ENCODE data around the gene DNAAF8. TPM values are rescaled to one million over a fixed set of nuclear protein-coding genes. Genes with fewer than 3 reads are reported as not detected.

Gene DNAAF8
- total RNA-seq, 8 experiments from 2014 or later, result 0.96 to 9.4 (median 2.3) TPM

DNA sequence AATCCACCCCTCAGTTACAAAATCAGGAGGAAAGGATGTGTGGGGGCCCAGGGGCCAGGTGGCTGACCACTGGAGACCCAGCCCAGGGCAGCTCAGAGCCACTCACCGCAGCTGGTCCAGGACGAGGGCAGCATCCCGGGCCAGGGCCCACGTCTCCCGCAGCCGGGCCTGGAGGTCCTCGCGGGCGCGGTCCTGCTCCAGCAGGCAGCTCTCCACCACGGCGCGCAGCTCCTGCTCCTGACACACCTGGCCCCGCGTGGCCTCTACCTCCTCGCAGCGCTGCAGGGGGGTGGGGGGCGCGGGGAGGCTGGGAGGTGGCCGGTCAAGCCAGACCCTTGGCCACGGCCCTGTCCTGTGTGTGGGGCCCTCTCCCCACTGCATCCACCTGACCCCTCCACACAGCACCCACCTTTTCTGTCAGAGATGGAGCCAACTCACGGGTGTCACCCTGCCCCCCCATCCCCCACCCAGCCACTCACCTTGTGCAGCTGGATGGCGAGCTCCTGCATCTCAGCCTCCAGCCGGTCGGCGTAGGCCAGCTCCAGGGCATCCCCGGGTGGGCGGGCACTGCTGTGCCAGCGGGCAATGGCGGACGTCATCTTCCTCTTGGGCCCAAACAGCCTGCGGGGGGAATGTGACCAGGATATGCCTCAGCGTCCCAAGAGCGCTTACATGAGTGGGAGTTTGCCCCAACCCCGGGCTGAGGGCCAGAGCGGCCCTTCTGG lies 35.9 kb upstream of the DNAAF8 start:
- Histone ChIP-seq H3K4me3 (no peak overlapping the region), H3K27ac (no peak overlapping the region), H3K4me1 (replicated peaks in 1 of 2) (peaks cover 15 to 18% of the 10 kb centered on the region in 2 donors)
- in situ Hi-C loops (cut with MboI; ENCODE audit: low pct_unique_long_range_greater_than_20kb in 2 of 9, low sequenced_read_pairs in 9 of 9, unreplicated experiment in 9 of 9), result no loop called here
- WGBS, 10 experiments, result 100% methylated on average over 2 of the region's 36 CpGs; no CpG with 5 or more reads in 9 of the 10 experiments
- no peak for ATAC-seq (replicated peaks in 6 of 8)

DNA sequence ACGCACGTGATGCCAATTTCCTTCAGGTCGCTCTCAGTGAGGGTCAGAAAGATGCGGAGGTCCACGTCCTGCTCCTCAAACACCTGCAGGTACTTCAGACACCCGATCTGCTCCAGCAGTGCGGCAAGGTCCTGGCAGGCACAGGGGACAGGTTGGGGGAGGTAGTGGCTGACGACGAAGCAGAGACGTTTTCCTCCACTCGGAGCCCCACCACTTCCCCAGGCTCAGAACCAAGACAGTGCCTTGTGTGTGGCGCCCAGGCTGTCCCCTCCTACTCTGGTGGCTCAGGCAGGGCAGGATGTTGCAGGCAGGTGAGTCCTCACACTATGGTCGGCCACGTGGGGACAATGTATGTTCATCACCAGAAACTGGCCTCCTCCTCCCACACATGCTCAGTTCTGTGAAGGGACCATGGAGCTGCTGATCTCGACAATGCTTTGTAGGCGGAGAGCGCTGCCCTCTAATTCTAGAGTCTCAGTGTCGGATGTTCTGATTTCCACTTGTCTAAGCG lies 35.2 kb upstream of the DNAAF8 start:
- in situ Hi-C loops (cut with MboI; ENCODE audit: low pct_unique_long_range_greater_than_20kb in 2 of 9, low sequenced_read_pairs in 9 of 9, unreplicated experiment in 9 of 9), result no loop called here
- Histone ChIP-seq H3K4me3 (no peak overlapping the region), H3K27ac (no peak overlapping the region), H3K4me1 (replicated peaks in 1 of 2) (peaks cover 15 to 18% of the 10 kb centered on the region in 2 donors)
- ATAC-seq (replicated peaks in 6 of 8), result no peak
- WGBS, 10 experiments, result 80 to 100% (median 92%) methylated on average over 1 to 7 of the region's 19 CpGs; no CpG with 5 or more reads in 3 of the 10 experiments

DNA sequence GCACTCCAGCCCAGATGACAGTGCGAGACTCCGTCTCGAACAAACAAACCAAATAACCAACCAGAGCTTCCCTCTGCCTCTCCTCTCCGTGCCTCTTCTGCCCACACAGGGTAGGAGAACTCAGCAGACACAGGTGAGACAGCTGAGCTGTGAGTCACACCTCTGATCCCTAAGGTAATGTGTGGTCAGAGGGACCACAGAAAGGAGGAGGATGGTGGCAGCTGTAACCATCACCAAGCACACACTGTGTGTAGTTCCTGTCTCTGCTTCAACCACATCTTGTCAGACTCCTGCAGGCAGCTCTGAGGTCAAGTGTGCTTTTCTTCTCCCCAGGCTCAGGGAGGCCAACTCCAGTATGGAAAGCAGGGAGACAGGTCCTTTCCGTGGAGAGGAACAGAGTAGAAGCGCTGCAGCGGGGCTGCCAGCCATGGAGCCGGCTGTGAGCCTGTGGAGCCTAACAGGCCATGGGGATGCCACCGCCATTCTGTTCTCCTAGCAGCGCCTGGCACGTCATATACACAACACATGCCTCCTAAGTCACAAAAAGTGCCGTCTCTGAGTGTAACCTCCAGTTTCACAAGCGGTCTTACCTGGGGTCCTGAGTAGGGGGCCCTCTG lies 33.8 kb upstream of the DNAAF8 start:
- H3K4me1 ChIP-seq (replicated peaks in 1 of 2), result peaks cover 5 to 8% of the 10 kb centered on the region in 2 donors
- in situ Hi-C loops (cut with MboI; ENCODE audit: low pct_unique_long_range_greater_than_20kb in 2 of 9, low sequenced_read_pairs in 9 of 9, unreplicated experiment in 9 of 9), result loop anchor here in 1 of 9 experiments (25.0 kb wide), 1 partner anchor 262 kb away; the partner anchor contains the start of gene SEC14L5
- ATAC-seq (replicated peaks in 6 of 8), result no peak
- WGBS, 10 experiments, result 90 to 100% (median 98%) methylated on average over 1 to 11 of the region's 13 CpGs; no CpG with 5 or more reads in 5 of the 10 experiments
- H3K4me3 ChIP-seq, result no peak overlapping the region
- no peak overlapping the region for H3K27ac ChIP-seq

DNA sequence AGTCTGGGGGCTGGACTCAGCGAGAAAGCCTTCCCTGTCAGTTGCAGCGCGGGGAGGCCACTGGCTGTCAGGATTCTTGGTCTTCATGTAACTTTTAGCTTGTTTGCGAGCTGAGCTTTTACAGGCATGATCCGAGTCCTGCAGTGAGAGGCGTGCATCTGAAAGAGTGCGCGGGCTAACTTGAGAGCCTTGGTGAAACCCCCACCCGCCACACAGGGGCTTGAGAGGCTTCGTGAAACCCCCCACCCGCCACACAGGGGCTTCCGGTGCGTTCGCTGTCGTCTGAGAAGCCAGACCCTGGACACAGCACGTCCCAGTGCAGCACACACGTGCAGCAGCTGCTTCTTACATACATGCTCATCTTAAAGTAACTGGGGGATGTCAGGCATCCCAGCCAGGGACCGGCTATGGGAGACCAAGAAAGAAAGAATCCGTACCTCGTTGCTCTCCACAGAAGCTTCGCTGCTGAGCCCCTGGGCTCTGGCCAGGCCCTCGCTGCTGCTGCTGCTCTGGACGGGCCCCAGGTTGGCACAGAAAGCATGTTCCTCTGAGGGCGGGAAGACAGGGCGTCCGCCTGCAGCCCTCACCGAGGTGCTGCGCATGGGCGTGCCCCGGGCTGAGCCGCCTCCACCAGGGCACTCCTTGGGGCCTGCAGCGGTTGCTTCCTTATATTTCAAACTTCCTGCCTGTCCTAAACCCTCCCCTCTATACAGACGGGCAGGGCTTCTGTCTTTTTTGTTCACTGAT lies 33.2 kb upstream of the DNAAF8 start:
- in situ Hi-C loops (cut with MboI; ENCODE audit: low pct_unique_long_range_greater_than_20kb in 2 of 9, low sequenced_read_pairs in 9 of 9, unreplicated experiment in 9 of 9), result loop anchor here in 1 of 9 experiments (25.0 kb wide), 1 partner anchor 261 kb away; the partner anchor contains the start of gene SEC14L5
- peak in 3 of 8 experiments; percentile 7 to 31 (median 9) for ATAC-seq (replicated peaks in 6 of 8)

DNA sequence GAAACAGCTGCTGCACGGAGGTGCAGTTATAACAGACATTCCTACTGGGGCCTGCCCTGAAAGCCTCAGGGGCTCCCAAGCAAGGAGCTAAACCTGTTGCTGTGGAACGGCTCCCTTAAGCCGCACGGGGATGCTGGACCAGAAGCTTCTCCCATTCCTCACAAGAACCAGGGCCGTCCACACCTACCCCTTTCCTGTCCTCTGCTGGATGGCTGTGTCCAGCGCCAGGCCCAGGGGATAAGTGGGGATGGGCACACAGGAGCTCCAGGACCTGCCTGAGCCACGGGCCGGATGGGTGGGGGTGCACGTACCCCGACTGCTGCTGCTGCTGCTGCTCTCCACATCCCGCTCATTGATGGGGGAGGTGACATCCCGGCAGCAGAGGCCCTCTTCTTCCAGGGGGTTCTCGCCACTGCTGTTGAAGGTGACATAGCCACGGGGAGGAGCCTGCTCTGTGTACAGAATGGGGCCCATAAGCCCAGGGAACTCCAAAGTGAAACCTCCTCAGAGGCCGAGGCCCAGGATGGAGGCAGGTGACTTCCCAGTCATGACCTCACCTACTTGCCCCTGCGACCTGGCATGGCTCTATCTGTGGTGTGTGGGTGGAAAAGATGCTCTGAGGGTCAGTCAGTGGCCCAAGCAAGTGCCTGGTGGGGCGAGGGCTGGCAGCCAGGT lies 32.4 kb upstream of the DNAAF8 start:
- peak in 1 of 8 experiments; percentile 10 for ATAC-seq (replicated peaks in 6 of 8)
- H3K27ac ChIP-seq, result no peak overlapping the region
- peaks cover 4% of the 10 kb centered on the region in 2 donors for H3K4me1 ChIP-seq (replicated peaks in 1 of 2)
- H3K4me3 ChIP-seq, result no peak overlapping the region
- WGBS, 10 experiments, result 85 to 100% (median 92%) methylated on average over 1 to 4 of the region's 17 CpGs; no CpG with 5 or more reads in 5 of the 10 experiments
- in situ Hi-C loops (cut with MboI; ENCODE audit: low pct_unique_long_range_greater_than_20kb in 2 of 9, low sequenced_read_pairs in 9 of 9, unreplicated experiment in 9 of 9), result loop anchor here in 1 of 9 experiments (25.0 kb wide), 1 partner anchor 260 kb away; the partner anchor contains the start of gene SEC14L5

More for the DNA sequence above, 33.2 kb upstream of the DNAAF8 start:
- Histone ChIP-seq H3K27ac (no peak overlapping the region), H3K4me3 (no peak overlapping the region), H3K4me1 (replicated peaks in 1 of 2) (peaks cover 0 to 1% of the 10 kb centered on the region in 2 donors)
- 83 to 100% (median 100%) methylated on average over 1 to 10 of the region's 33 CpGs; no CpG with 5 or more reads in 5 of the 10 experiments for WGBS, 10 experiments

DNA sequence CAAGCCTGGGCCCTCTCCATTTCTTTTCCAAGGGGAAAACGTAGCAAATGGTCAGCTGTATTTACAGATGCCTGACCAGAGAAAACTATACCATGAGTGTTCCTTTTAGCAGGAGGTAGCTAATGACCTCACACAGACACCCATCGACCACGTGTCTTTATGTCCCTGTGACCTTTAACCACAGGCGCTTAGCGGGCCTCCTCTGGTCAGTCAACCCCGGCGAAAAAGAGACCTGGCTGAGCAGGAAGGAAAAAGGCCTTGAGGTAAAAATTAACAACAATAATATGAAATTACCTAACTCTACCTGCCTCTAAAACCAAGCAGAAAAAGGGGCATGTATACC lies 31.9 kb upstream of the DNAAF8 start:
- peaks cover 6 to 8% of the 10 kb centered on the region in 2 donors for H3K4me1 ChIP-seq (replicated peaks in 1 of 2)
- no peak overlapping the region for H3K27ac ChIP-seq
- in situ Hi-C loops (cut with MboI; ENCODE audit: low pct_unique_long_range_greater_than_20kb in 2 of 9, low sequenced_read_pairs in 9 of 9, unreplicated experiment in 9 of 9), result loop anchor here in 1 of 9 experiments (25.0 kb wide), 1 partner anchor 260 kb away; the partner anchor contains the start of gene SEC14L5
- H3K4me3 ChIP-seq, result no peak overlapping the region
- 45 to 100% (median 76%) methylated on average over 1 to 7 of the region's 7 CpGs; no CpG with 5 or more reads in 2 of the 10 experiments for WGBS, 10 experiments
- ATAC-seq (replicated peaks in 6 of 8), result no peak

DNA sequence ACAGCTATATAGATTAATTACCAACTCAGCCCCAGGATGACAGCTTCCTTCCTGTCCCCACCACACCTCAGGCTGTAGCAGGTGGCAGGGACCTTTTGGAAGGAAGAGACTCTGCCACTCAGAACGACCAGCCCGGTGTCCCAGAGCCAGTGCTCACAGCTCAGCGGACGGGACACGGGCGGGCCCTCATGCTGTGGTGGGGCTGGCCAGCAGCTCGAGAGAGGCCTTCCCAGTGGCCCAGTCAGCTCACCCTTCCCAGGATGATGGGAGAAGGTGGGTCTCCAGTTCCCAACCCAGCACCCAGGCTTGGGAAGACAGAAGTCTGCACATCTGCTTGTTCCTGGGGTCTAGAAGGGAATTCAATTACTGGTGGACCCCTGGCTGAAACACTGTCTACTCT lies 30.4 kb upstream of the DNAAF8 start:
- Histone ChIP-seq H3K4me3 (no peak overlapping the region), H3K4me1 (replicated peaks in 1 of 2) (peaks cover 6 to 8% of the 10 kb centered on the region in 2 donors), H3K27ac (no peak overlapping the region)
- 80 to 100% (median 91%) methylated on average over 1 to 3 of the region's 7 CpGs; no CpG with 5 or more reads in 6 of the 10 experiments for WGBS, 10 experiments
- in situ Hi-C loops (cut with MboI; ENCODE audit: low pct_unique_long_range_greater_than_20kb in 2 of 9, low sequenced_read_pairs in 9 of 9, unreplicated experiment in 9 of 9), result loop anchor here in 1 of 9 experiments (25.0 kb wide), 1 partner anchor 258 kb away; the partner anchor contains the start of gene SEC14L5
- ATAC-seq (replicated peaks in 6 of 8), result no peak

DNA sequence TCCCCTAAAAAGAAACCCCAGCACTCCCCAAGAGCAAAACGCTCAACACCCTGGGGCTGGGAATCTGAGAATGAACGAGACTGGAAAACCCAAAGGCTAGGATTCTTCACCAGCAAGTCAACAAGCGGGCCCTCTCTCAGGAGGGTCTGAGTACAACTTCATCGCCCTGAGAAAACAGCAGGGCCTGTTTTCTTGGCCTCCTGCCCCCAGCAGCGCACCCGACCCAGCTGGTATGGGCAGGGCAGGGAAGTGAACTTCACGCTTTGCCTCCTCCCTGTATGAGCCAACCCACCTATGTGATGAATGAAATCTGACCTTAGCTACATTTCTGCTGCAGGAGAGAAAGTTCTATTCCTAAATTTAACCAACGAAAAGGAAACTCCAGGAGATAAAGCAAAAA lies 29.8 kb upstream of the DNAAF8 start:
- no peak overlapping the region for H3K27ac ChIP-seq
- 60 to 95% (median 87%) methylated on average over 1 to 8 of the region's 8 CpGs; no CpG with 5 or more reads in 4 of the 10 experiments for WGBS, 10 experiments
- ATAC-seq (replicated peaks in 6 of 8), result no peak

DNA sequence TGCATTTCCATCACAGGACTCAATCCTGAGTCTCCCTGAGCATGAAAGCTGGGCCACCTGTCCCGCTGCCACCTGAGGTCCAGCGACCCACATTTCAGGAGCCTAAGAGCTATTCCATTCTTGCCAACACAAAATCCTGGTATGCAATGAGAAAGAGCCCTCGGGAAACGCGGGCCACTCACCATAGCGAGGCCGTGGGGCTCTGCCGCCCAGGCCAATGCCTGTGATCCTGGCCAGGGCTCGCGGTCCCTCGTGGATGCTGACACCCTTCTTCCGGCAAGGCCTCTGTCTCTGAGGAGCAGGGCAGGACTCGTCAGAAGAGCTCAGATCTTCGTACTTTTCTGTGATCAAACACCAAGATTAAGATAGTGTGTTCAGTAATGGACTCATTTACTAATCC lies 29.4 kb upstream of the DNAAF8 start:
- H3K4me1 ChIP-seq (replicated peaks in 1 of 2), result peaks cover 6 to 8% of the 10 kb centered on the region in 2 donors
- in situ Hi-C loops (cut with MboI; ENCODE audit: low pct_unique_long_range_greater_than_20kb in 2 of 9, low sequenced_read_pairs in 9 of 9, unreplicated experiment in 9 of 9), result loop anchor here in 1 of 9 experiments (25.0 kb wide), 1 partner anchor 257 kb away; the partner anchor contains the start of gene SEC14L5
- H3K27ac ChIP-seq, result no peak overlapping the region
- 90 to 100% (median 96%) methylated on average over 2 to 14 of the region's 14 CpGs; no CpG with 5 or more reads in 4 of the 10 experiments for WGBS, 10 experiments
- H3K4me3 ChIP-seq, result no peak overlapping the region
- ATAC-seq (replicated peaks in 6 of 8), result no peak

More for the DNA sequence above, 29.8 kb upstream of the DNAAF8 start:
- Histone ChIP-seq H3K4me3 (no peak overlapping the region), H3K4me1 (replicated peaks in 1 of 2) (peaks cover 6 to 8% of the 10 kb centered on the region in 2 donors)
- in situ Hi-C loops (cut with MboI; ENCODE audit: low pct_unique_long_range_greater_than_20kb in 2 of 9, low sequenced_read_pairs in 9 of 9, unreplicated experiment in 9 of 9), result loop anchor here in 1 of 9 experiments (25.0 kb wide), 1 partner anchor 258 kb away; the partner anchor contains the start of gene SEC14L5

DNA sequence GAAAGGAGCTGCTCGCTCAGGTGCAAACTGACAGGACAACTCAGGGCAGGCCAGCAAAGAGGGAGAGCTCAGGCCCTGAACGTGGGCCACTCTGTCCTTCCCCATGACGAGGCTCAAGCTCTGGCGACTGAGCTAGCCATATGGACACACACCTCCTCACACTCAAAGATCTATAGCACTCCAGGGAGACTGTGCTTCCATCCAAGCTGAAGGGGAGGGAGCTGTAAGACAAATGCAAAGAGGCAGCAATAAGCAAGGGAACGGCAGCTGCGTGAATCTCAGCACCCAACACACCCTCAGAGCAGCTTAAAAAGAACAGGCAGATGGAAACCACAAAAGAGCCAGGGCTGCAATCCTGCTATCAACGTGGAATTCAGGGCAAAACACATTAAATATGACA lies 27.5 kb upstream of the DNAAF8 start:
- Histone ChIP-seq H3K4me1 (replicated peaks in 1 of 2) (peaks cover 6 to 8% of the 10 kb centered on the region in 2 donors), H3K4me3 (no peak overlapping the region), H3K27ac (peak overlapping the region; percentile 25 to 50)
- ATAC-seq (replicated peaks in 6 of 8), result peak in 5 of 8 experiments; percentile 27 to 95 (median 86)
- WGBS, 10 experiments, result 20 to 100% (median 67%) methylated on average over 1 to 5 of the region's 7 CpGs; no CpG with 5 or more reads in 1 of the 10 experiments
- in situ Hi-C loops (cut with MboI; ENCODE audit: low pct_unique_long_range_greater_than_20kb in 2 of 9, low sequenced_read_pairs in 9 of 9, unreplicated experiment in 9 of 9), result loop anchor here in 1 of 9 experiments (25.0 kb wide), 1 partner anchor 255 kb away; the partner anchor contains the start of gene SEC14L5

DNA sequence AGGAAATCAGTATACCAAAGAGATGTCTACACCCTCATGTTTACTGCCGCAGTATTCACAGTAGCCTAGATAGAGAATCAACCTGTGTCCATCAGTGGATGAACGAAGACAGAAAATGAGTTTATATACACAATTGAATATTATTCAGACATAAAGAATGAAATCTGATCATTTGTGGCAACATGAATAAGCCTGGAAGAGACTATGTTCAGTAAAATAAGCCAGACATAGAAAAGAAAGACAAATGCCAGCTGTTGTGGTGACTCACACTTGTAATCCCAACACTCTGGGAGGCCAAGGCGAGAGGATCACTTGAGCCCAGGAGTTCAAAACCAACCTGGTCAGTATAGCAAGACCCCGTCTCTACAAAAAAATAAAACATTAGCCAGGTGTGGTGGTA lies 24.9 kb upstream of the DNAAF8 start:
- H3K4me3 ChIP-seq, result no peak overlapping the region
- in situ Hi-C loops (cut with MboI; ENCODE audit: low pct_unique_long_range_greater_than_20kb in 2 of 9, low sequenced_read_pairs in 9 of 9, unreplicated experiment in 9 of 9), result loop anchor here in 1 of 9 experiments (25.0 kb wide), 1 partner anchor 253 kb away; the partner anchor contains the start of gene SEC14L5
- H3K4me1 ChIP-seq (replicated peaks in 1 of 2), result peaks cover 6 to 16% of the 10 kb centered on the region in 2 donors
- no peak for ATAC-seq (replicated peaks in 6 of 8)
- 80 to 100% (median 97%) methylated on average over 1 to 4 of the region's 4 CpGs; no CpG with 5 or more reads in 1 of the 10 experiments for WGBS, 10 experiments
- H3K27ac ChIP-seq, result no peak overlapping the region
